Parathyroid adenoma (tissue), 2 donors: ENCODE measurements around the gene ADCY1.

Experiments
- H2AFZ ChIP-seq: fragments of 300-600 bp; sonication (generic); one replicate; pipeline ENCODE4 v1.7.0; 2017; ENCODE audit warnings: antibody characterized with exemption, mild to moderate bottlenecking
- H3K27ac ChIP-seq: fragments of 300-600 bp; sonication (generic); one replicate; pipeline ENCODE4 v1.7.0; 2017
- H3K27me3 ChIP-seq: fragments of 300-600 bp; sonication (generic); one replicate; pipeline ENCODE4 v1.7.0; 2017; ENCODE audit warnings: low read length; ENCODE audit not compliant: control insufficient read depth, insufficient read depth
- H3K36me3 ChIP-seq: fragments of 300-600 bp; sonication (generic); one replicate; pipeline ENCODE4 v1.7.0; 2017; ENCODE audit warnings: low read length; ENCODE audit not compliant: control insufficient read depth, insufficient read depth
- H3K4me1 ChIP-seq: fragments of 300-600 bp; sonication (generic); one replicate; pipeline ENCODE4 v1.7.0; 2017; ENCODE audit warnings: control low read depth
- H3K4me2 ChIP-seq: fragments of 300-600 bp; sonication (generic); one replicate; pipeline ENCODE4 v1.7.0; 2017; ENCODE audit warnings: low read length
- H3K4me3 ChIP-seq: fragments of 300-600 bp; sonication (generic); one replicate; pipeline ENCODE4 v1.7.0; 2017; ENCODE audit warnings: low read depth, low read length
- H3K79me2 ChIP-seq: fragments of 300-600 bp; sonication (generic); one replicate; pipeline ENCODE4 v1.7.0; 2017; ENCODE audit warnings: control low read depth
- H3K9ac ChIP-seq: fragments of 300-600 bp; sonication (generic); one replicate; pipeline ENCODE4 v1.7.0; 2017; ENCODE audit warnings: mild to moderate bottlenecking
- H3K9me3 ChIP-seq: fragments of 300-600 bp; sonication (generic); one replicate; pipeline ENCODE4 v1.7.0; 2017; ENCODE audit warnings: low read length; ENCODE audit not compliant: control insufficient read depth
- CTCF ChIP-seq: fragments of 300-600 bp; sonication (generic); IDR thresholded peaks from one replicate; pipeline ENCODE4 v1.7.0; 2017; ENCODE audit warnings: antibody characterized with exemption, mild to moderate bottlenecking
- donor health status: primary hyperparathyroidism.

ADCY1 gene

DNA sequence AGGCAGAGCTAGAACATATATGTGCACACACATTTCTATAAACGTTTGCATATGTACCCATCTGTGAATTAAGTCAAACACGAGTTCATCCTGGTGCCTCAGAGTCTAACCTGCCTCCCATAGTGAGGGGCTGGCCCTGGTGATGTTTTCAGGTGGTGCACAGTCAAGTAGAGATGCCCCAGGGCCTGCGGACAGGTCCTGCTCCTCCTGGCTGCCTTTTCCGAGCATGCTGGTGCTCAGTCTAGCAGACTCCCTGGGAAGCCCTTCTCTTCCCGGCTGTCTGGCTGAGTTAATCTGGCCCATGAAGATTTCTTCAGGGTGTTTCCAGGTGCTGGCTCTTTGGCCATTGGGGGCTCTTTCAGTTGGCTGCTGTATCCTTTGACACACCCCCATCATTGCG, 14.3 kb downstream of the ADCY1 start:
- H3K27ac ChIP-seq, result no peak overlapping the region

GRCh38 chr7:45589061-45589460, 14.9 kb downstream of the ADCY1 start:
- Histone ChIP-seq H3K27ac (no peak overlapping the region), H3K36me3 (no peaks in the 10 kb centered on the region), H3K4me1 (no peaks in the 10 kb centered on the region), H3K79me2 (no peaks in the 10 kb centered on the region), H3K4me2 (no peak overlapping the region), H2AFZ (no peak overlapping the region), H3K9me3 (no peaks in the 10 kb centered on the region), H3K27me3 (no peaks in the 10 kb centered on the region), H3K9ac (no peak overlapping the region), H3K4me3 (no peak overlapping the region)
- TF ChIP-seq CTCF, result no peak

More for the DNA sequence above, 14.3 kb downstream of the ADCY1 start:
- no peak overlapping the region for H3K4me2 ChIP-seq
- H3K9ac ChIP-seq, result no peak overlapping the region
- H3K27me3 ChIP-seq, result no peaks in the 10 kb centered on the region
- TF ChIP-seq CTCF, result no peak
- H3K9me3 ChIP-seq, result no peaks in the 10 kb centered on the region
- H3K79me2 ChIP-seq, result no peaks in the 10 kb centered on the region
- no peaks in the 10 kb centered on the region for H3K4me1 ChIP-seq
- H3K4me3 ChIP-seq, result no peak overlapping the region
- H3K36me3 ChIP-seq, result no peaks in the 10 kb centered on the region
- H2AFZ ChIP-seq, result no peak overlapping the region

- H3K4me2 ChIP-seq, result no peak overlapping the region
- H3K27me3 ChIP-seq, result no peaks in the 10 kb centered on the region
- H3K4me1 ChIP-seq, result no peaks in the 10 kb centered on the region
- no peaks in the 10 kb centered on the region for H3K79me2 ChIP-seq
- H3K27ac ChIP-seq, result no peak overlapping the region
- no peak overlapping the region for H2AFZ ChIP-seq
- no peak for TF ChIP-seq CTCF
- H3K36me3 ChIP-seq, result no peaks in the 10 kb centered on the region
- no peaks in the 10 kb centered on the region for H3K9me3 ChIP-seq
- H3K4me3 ChIP-seq, result no peak overlapping the region
- H3K9ac ChIP-seq, result no peak overlapping the region
Measured at GRCh38 chr7:45589915-45590678, 15.9 kb downstream of the ADCY1 start.

GRCh38 chr7:45590679-45591057, 16.5 kb downstream of the ADCY1 start:
- H3K9ac ChIP-seq, result no peak overlapping the region
- no peaks in the 10 kb centered on the region for H3K79me2 ChIP-seq
- TF ChIP-seq CTCF, result no peak
- H3K27me3 ChIP-seq, result no peaks in the 10 kb centered on the region
- no peaks in the 10 kb centered on the region for H3K9me3 ChIP-seq
- no peak overlapping the region for H3K27ac ChIP-seq
- H2AFZ ChIP-seq, result no peak overlapping the region
- no peak overlapping the region for H3K4me3 ChIP-seq
- H3K4me1 ChIP-seq, result no peaks in the 10 kb centered on the region
- no peak overlapping the region for H3K4me2 ChIP-seq
- H3K36me3 ChIP-seq, result no peaks in the 10 kb centered on the region
